Psoas muscle (tissue), 8 donors: ENCODE data around the gene SNX20. TPM values are rescaled to one million over a fixed set of nuclear protein-coding genes. Genes with fewer than 3 reads are reported as not detected.

Experiments used
- ATAC-seq, 4 donors: fragments of 200-7000 bp; cut with Tn5 transposase; one replicate each; pipeline ENCODE4 v1.9.1; 2020; ENCODE audit warnings: moderate library complexity in 3 of 4, mild to moderate bottlenecking in 2 of 4
- DNase-seq, 2 donors: peaks; one replicate each; pipeline ENCODE4 v3.0.0-alpha.2; 2020
- H3K27ac ChIP-seq: fragments of 200-600 bp; one replicate; pipeline ENCODE4 v1.8.0; 2022
- H3K27me3 ChIP-seq, 3 donors: fragments of 200-600 bp in 1 of 3; one replicate each; pipeline versions ENCODE4 v1.6.1 to v1.8.0; 2013 to 2022; ENCODE audit warnings: low read length in 2 of 3, mild to moderate bottlenecking in 2 of 3, moderate library complexity in 1 of 3; ENCODE audit not compliant: insufficient read depth in 3 of 3
- H3K36me3 ChIP-seq, 2 donors: fragments of 200-600 bp in 1 of 2; one replicate each; pipeline versions ENCODE4 v1.6.1 to v1.8.0; 2013 to 2022; ENCODE audit warnings: low read depth in 1 of 2, mild to moderate bottlenecking in 1 of 2, moderate library complexity in 1 of 2; ENCODE audit not compliant: insufficient read depth in 1 of 2
- H3K4me1 ChIP-seq: fragments of 200-600 bp; one replicate; pipeline ENCODE4 v1.8.0; 2022
- H3K4me3 ChIP-seq: fragments of 200-600 bp; one replicate; pipeline ENCODE4 v1.8.0; 2022; ENCODE audit warnings: mild to moderate bottlenecking
- H3K9me3 ChIP-seq: fragments of 200-600 bp; one replicate; pipeline ENCODE4 v1.8.0; 2022
- CTCF ChIP-seq: fragments of 200-600 bp; IDR thresholded peaks from one replicate; pipeline ENCODE4 v1.8.0; 2022; ENCODE audit warnings: antibody characterized with exemption
- WGBS, 3 donors: extraction: QIAGEN DNeasy Blood & Tissue Kit; methylation state at CpG; one replicate each; pipeline versions ENCODE4 v1.1.6 to v1.1.7; 2013; 5-methylcytosine and 5-hydroxymethylcytosine counted together
- intact Hi-C, 2 donors: fragments of 100-400 bp; cut with DNase I; formaldehyde crosslinking; loops; one replicate each; pipeline versions ENCODE4 v1.11.0 to v1.14.2; 2022
- long read RNA-seq, 2 donors: library from polyadenylated mRNA; unstranded; transcript quantifications; one replicate each; pipeline ENCODE4 v2.0.0, GENCODE V29; 2021
- polyA plus RNA-seq, 3 donors: library from polyadenylated mRNA; stranded (reverse); fragments of 200-250 nt; gene quantifications; one replicate each; pipeline ENCODE4 v1.2.3, GENCODE V29; 2013
- total RNA-seq, 4 donors: library from RNA; stranded (reverse); fragmentation: NEBNext Ultra II Directional in 2 of 4; extraction: Animal tissue kit (Norgen Biotek cat#: 25700) in 2 of 4; gene quantifications; one replicate each; pipeline versions ENCODE4 v1.2.1 to v1.2.4, GENCODE V29; 2021 to 2023
- donor health status: healthy with polysubstance abuse.
- donor health status: DM: no; HTN: no; CAD: no; lungs with moderate emphysema.
- donor health status: Bipolar disorder and iron deficiency.
- donor health status: healthy.
- donor health status: DM: yes; HTN: yes; CAD: no.
- donor health status: DM: no; HTN: no; CAD: no.
- donor health status: DM: no; HTN: no; CAD: no.
- donor health status: DM: yes; HTN: yes; CAD: no.

The SNX20 gene
- total RNA-seq: 1 to 10 TPM in 2 of 4 donors, under 1 TPM in 2; 0.78 to 1.8 (median 1.3) TPM
- polyA plus RNA-seq: 1 to 10 TPM in 2 of 3 donors, under 1 TPM in 1; 0.82 to 2.1 (median 1.1) TPM
- long read RNA-seq, donor 1, partial matches to known transcripts: 2 of 3 reads
- long read RNA-seq, donor 1, other reads (novel, unspliced or antisense): 1 of 3 reads
- long read RNA-seq, donor 2, partial matches to known transcripts: 0 of 2 reads
- long read RNA-seq, donor 2, other reads (novel, unspliced or antisense): 2 of 2 reads

DNA sequence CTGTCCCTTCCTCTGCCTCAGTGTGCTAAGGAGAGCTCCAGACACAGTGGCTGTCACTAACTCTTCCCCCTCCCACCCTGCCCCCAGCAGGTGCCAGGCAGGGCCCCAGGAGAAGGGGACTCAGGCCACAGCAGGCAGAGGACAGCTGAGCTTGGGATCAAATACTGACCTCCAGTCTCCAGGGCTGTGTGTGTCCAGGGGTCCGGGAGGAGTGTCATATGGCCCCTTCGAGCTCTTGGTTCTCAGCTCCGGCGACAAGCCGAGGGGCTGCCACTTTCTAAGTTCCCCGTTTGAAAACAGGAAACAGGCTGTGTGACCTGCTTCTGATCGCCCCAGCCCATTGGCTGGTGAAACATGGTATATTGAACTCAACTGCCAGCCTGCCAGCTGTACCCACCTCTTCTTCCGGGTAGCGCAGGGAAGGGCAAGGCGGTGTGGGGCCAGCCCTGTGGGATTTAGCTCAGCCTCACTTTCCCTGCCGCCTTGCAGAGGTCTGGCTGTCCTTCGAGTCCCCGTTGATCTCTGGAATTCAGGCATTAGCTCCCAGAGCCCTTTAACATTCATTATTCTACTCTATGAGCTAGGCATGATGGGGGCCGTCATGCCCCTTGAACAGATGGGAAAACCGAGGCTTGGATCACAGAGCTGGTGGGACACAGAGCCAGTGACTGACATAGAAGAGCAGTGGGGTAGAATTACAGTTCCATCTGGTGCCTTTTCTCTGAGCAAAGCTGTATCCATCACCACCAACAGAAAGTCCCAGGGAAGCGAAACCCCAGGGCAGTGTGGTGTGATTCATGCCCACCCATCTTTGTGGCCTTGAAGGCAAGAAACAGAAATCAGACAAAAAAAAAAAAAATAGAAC lies at the start of gene SNX20:
TSS of gene SNX20 (minus strand) at position 292 of the 865 bp plus-strand sequence. CDS start 3,786 bp downstream, outside the sequence.
- 71 to 79% (median 79%) methylated on average over 16 of the region's 16 CpGs for WGBS, 3 donors
- DNase-seq (no peak), ATAC-seq (peak in 1 of 4 donors; percentile 27)
- peak within 1 kb of the TSS; percentile 43 for H3K4me3 ChIP-seq
- TF ChIP-seq CTCF: no peak
- H3K4me1 ChIP-seq: no peaks in the 10 kb centered on the region
- H3K36me3 ChIP-seq: no peaks in the 10 kb centered on the region
- H3K9me3 ChIP-seq: no peaks in the 10 kb centered on the region
- no peaks in the 10 kb centered on the region for H3K27me3 ChIP-seq
- intact Hi-C loops: no loop called here
- no peak within 1 kb of the TSS for H3K27ac ChIP-seq

DNA sequence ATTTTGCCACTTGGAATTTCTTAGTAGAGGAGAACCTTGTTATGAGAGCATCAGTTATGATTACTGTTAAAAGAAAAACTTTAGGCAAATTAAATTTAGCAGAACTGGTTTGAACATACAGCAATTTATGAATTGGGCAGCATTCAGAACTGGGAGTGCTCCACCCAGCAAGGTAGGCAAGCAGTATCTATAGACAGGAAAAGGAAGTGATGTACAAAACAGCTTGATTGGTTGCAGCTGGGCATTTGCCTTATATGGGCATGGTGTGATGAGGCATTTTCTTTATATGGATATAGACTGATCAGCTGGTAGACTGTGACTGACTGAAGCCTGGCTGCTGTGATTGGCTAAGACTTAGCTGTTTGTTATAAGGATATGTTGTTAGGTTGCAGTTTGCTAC lies 43.2 kb upstream of the SNX20 start:
- DNase-seq: no peak
- H3K36me3 ChIP-seq: no peaks in the 10 kb centered on the region
- H3K27me3 ChIP-seq: no peaks in the 10 kb centered on the region
- no peak overlapping the region for H3K4me3 ChIP-seq
- no peaks in the 10 kb centered on the region for H3K9me3 ChIP-seq
- H3K4me1 ChIP-seq: no peaks in the 10 kb centered on the region
- intact Hi-C loops: no loop called here
- no peak for ATAC-seq
- no peak for TF ChIP-seq CTCF
- H3K27ac ChIP-seq: no peak overlapping the region

- DNase-seq: no peak
- no peaks in the 10 kb centered on the region for H3K4me1 ChIP-seq
- no peaks in the 10 kb centered on the region for H3K9me3 ChIP-seq
- no peaks in the 10 kb centered on the region for H3K36me3 ChIP-seq
- intact Hi-C loops: no loop called here
- 89 to 93% (median 92%) methylated on average over 2 of the region's 2 CpGs for WGBS, 3 donors
- TF ChIP-seq CTCF: no peak
- no peak overlapping the region for H3K27ac ChIP-seq
- H3K27me3 ChIP-seq: peaks cover 0 to 3% (median 0%) of the 10 kb centered on the region in 3 donors
- H3K4me3 ChIP-seq: no peak overlapping the region
- ATAC-seq: no peak
Observed at GRCh38 chr16:50722960-50723359, 41.8 kb upstream of the SNX20 start.

DNA sequence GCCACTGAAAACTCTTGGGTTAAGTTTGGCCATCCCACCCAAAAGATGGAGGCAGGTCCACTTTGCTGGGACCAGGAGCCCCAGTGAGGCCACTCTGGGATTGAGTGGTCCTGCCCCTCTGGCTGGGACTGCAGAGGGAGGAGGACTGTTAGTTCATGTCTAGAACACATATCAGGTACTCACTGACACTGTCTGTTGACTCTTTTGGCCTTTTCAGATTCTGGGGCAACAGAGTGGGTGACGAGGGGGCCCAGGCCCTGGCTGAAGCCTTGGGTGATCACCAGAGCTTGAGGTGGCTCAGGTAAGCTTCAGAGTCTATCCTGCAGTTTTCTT lies 41.3 kb upstream of the SNX20 start:
- Histone ChIP-seq H3K27ac (no peak overlapping the region), H3K4me1 (no peaks in the 10 kb centered on the region), H3K9me3 (no peaks in the 10 kb centered on the region), H3K27me3 (peaks cover 0 to 3% (median 0%) of the 10 kb centered on the region in 3 donors), H3K4me3 (no peak overlapping the region), H3K36me3 (no peaks in the 10 kb centered on the region)
- no peak for ATAC-seq
- intact Hi-C loops: no loop called here
- DNase-seq: no peak
- no peak for TF ChIP-seq CTCF
- 100% methylated on average over 1 of the region's 1 CpG for WGBS, 3 donors
